Midbrain (tissue), 1 donor: ENCODE measurements around the gene PLEKHG5.

Source experiments
- DNase-seq: peaks from one replicate; lab custom pipeline; 2025; lab: John Stamatoyannopoulos, UW

The PLEKHG5 gene

GRCh38 chr1:6509220-6509918 lies 17.9 kb upstream of the PLEKHG5 start:
- DNase-seq = no peak

DNA sequence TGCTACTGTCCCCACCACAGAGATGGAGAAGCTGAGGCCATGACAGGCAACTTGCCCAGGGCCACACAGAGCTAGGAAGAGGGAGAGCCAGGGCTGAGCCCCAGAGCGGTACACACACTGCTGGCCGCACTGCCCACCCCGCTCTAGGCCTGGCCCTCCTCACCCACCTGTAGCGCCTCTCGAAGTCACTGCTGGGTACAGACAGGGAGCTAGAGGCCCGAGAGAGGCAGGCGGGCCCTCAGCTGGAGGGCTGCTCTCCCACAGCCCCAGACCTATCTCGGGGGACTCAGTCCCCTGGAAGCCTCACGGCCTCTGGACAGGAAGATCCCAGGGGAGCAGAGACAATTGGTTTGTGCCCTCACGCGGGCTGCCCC lies 17.3 kb upstream of the PLEKHG5 start:
- DNase-seq = no peak

GRCh38 chr1:6508154-6508815 lies 16.8 kb upstream of the PLEKHG5 start:
- DNase-seq = no peak

DNA sequence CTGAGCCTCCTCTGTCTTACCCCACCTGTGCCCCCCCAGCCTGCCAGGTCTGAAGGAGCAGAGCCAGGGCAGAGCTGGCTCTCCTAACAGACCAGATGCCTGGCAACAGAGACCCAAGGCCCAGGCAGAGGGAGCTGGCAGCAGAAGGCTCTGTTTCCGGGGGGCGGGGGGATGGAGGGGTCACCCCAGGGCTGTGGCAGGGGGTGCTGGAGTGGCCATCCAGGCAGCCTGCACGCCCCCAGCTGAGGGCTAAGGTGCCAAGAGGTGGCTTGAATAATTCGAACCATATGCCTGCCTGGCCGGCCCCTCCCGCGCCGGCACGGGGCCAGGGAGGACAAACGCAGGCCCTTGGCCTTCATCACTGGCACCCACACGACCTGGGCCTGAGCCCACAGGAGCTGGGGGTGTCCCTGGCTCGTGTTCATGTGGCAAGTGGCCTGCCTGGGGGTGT lies 16.0 kb upstream of the PLEKHG5 start:
- peak; percentile 12 for DNase-seq

GRCh38 chr1:6507037-6507428 lies 15.6 kb upstream of the PLEKHG5 start:
- peak; percentile 17 for DNase-seq

- no peak for DNase-seq
These were observed 15.0 kb upstream of the PLEKHG5 start for GRCh38 chr1:6506210-6507036.

- no peak for DNase-seq
These were observed 14.1 kb upstream of the PLEKHG5 start for GRCh38 chr1:6505367-6506209.

DNA sequence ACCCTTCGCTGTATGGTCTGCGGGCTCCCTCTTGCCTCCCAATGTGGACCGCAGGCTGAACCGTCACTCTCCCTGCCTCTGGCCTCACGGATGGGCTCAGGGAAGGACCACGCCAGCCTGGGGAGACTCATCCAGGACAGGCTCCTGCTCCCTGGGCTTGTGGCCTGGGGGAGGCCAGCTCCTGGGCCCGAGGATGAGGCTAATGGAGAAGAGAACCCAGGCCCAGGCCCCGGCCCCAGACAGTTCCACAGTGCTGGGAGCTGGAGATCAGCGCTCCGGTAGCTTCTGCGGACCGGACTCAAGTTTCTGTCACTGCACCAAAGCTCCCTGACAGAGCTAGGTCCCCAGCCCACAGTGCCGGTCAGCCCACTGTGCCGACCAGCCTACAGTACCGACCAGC lies 13.4 kb upstream of the PLEKHG5 start:
- no peak for DNase-seq

GRCh38 chr1:6503884-6504602 lies 12.6 kb upstream of the PLEKHG5 start:
- no peak for DNase-seq

- DNase-seq = peak; percentile 18
These were observed 10.8 kb upstream of the PLEKHG5 start for GRCh38 chr1:6502000-6502891.

GRCh38 chr1:6501279-6501813 lies 9.9 kb upstream of the PLEKHG5 start:
- no peak for DNase-seq

DNA sequence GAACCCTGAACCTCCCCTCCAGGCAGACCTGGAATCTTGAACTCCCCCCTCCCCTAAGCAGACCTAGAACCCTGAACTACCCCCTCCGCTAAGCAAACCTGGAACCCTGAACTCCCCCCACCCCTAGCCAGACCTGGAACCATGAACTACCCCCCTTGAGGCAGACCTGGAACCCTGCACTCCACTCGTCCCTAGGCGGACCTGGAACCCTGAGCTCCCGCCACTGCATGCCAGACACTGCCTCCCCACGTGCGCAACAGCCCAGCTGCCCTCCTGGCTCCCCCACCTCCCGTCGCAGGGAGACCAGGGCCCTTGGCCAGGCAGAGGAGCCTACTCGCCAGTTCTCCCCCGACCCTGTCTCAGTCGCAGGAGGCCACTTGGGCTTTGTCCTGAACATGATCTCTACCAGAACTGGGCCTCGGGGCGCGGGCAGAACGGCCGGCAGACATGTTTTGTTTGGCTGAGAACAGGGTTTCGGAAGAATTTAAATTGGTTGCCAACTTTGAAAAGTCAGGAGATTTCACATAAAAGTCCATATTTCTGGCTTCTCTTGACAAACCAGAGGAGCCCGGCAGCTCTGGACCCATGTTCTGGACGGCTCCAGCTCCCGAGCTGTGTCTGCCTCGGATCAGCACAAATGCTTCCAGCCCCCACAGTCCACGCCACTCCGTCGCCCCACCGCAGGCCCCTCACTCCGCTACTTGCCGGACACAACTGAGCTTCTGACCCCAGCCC lies 9.2 kb upstream of the PLEKHG5 start:
- no peak for DNase-seq

GRCh38 chr1:6499296-6499695 lies 7.8 kb upstream of the PLEKHG5 start:
- no peak for DNase-seq

- no peak for DNase-seq
These were observed 7.2 kb upstream of the PLEKHG5 start for GRCh38 chr1:6498576-6499111.

- DNase-seq = no peak
These were observed 6.6 kb upstream of the PLEKHG5 start for GRCh38 chr1:6497867-6498575.

- peak; percentile 30 for DNase-seq
These were observed 5.9 kb upstream of the PLEKHG5 start for GRCh38 chr1:6497215-6497866.

- DNase-seq = no peak
These were observed 5.4 kb upstream of the PLEKHG5 start for GRCh38 chr1:6496890-6497214.

- no peak for DNase-seq
These were observed 4.9 kb upstream of the PLEKHG5 start for GRCh38 chr1:6496365-6496721.
